HepG2 (cell line): ENCODE measurements around the gene SNRPD3. TPM values are rescaled to one million over a fixed set of nuclear protein-coding genes. Genes with fewer than 3 reads are reported as not detected.
A peak's percentile ranks its signal among the peaks of the same experiment; 100 is the strongest.

ENCODE experiments used
- ARID4A ChIP-seq: sonication (generic); formaldehyde crosslinking; IDR thresholded peaks from 2 replicates; pipeline ENCODE4 v1.5.0; 2020; ENCODE audit warnings: mild to moderate bottlenecking, missing genetic modification reagents, borderline replicate concordance
- BRD4 ChIP-seq: sonication (generic); formaldehyde crosslinking; IDR thresholded peaks from 2 replicates; pipeline ENCODE4 v1.4.0; 2020; ENCODE audit warnings: missing genetic modification reagents
- DMTF1 ChIP-seq: sonication (generic); formaldehyde crosslinking; IDR thresholded peaks from 2 replicates; pipeline ENCODE4 v1.4.0; 2020; ENCODE audit warnings: mild to moderate bottlenecking, missing genetic modification reagents
- EEA1 ChIP-seq: sonication (generic); formaldehyde crosslinking; IDR thresholded peaks from 2 replicates; pipeline ENCODE4 v1.5.1; 2020; ENCODE audit warnings: mild to moderate bottlenecking, missing genetic modification reagents, borderline replicate concordance
- GMEB2 ChIP-seq: IDR thresholded peaks from 2 replicates; pipeline ENCODE4 v1.6.1; 2016; ENCODE audit warnings: missing biosample characterization, missing genetic modification reagents, low read depth
- IKZF4 ChIP-seq: sonication (generic); formaldehyde crosslinking; IDR thresholded peaks from 2 replicates; pipeline ENCODE4 v1.5.1; 2020; ENCODE audit warnings: borderline replicate concordance, mild to moderate bottlenecking, low read depth, missing genetic modification reagents; ENCODE audit errors: not compliant biosample characterization
- MXD4 ChIP-seq: IDR thresholded peaks from 2 replicates; pipeline ENCODE4 v1.6.1; 2016; ENCODE audit warnings: mild to moderate bottlenecking, missing biosample characterization, missing genetic modification reagents
- NFYB ChIP-seq: sonication (generic); formaldehyde crosslinking; IDR thresholded peaks from 2 replicates; pipeline ENCODE4 v1.4.0; 2020; ENCODE audit warnings: missing genetic modification reagents
- TERF1 ChIP-seq: sonication (generic); formaldehyde crosslinking; IDR thresholded peaks from 2 replicates; pipeline ENCODE4 v1.8.0; 2022; ENCODE audit warnings: mild to moderate bottlenecking, missing genetic modification reagents, moderate library complexity
- U2AF2 ChIP-seq: fragments of 200-400 bp; formaldehyde crosslinking; IDR thresholded peaks from 2 replicates; pipeline ENCODE4 v1.6.1; 2017; ENCODE audit warnings: low read depth, mild to moderate bottlenecking, low read length
- ZBTB2 ChIP-seq: sonication (generic); formaldehyde crosslinking; IDR thresholded peaks from 2 replicates; pipeline ENCODE4 v1.8.0; 2022; ENCODE audit warnings: low read depth, missing genetic modification reagents
- ZFP36L1 ChIP-seq: sonication (generic); formaldehyde crosslinking; IDR thresholded peaks from 2 replicates; pipeline ENCODE4 v1.8.0; 2022; ENCODE audit warnings: mild to moderate bottlenecking, missing genetic modification reagents, moderate library complexity
- ZNF343 ChIP-seq: sonication (generic); formaldehyde crosslinking; IDR thresholded peaks from 2 replicates; pipeline ENCODE4 v1.4.0; 2020; ENCODE audit warnings: mild to moderate bottlenecking, missing genetic modification reagents
- ZNF607 ChIP-seq: sonication (generic); formaldehyde crosslinking; IDR thresholded peaks from 2 replicates; pipeline ENCODE4 v1.5.1; 2020; ENCODE audit warnings: missing genetic modification reagents, mild to moderate bottlenecking, borderline replicate concordance
- ZNF761 ChIP-seq: sonication (generic); formaldehyde crosslinking; conservative IDR thresholded peaks from 2 replicates; pipeline ENCODE4 v1.4.0; 2020; ENCODE audit warnings: mild to moderate bottlenecking, missing genetic modification reagents
- ZNF891 ChIP-seq: sonication (generic); formaldehyde crosslinking; IDR thresholded peaks from 2 replicates; pipeline ENCODE4 v1.5.0; 2020; ENCODE audit warnings: mild to moderate bottlenecking, missing genetic modification reagents
- polyA plus RNA-seq, 8 experiments: library from polyadenylated mRNA; depleted of rRNA in 3 of 8; stranded (reverse) in 7 of 8; unstranded in 1 of 8; fragments of >200 nt; fragmentation: Illumina TruSeq in 4 of 8; extraction: Trizol in 4 of 8; gene quantifications; 2 replicates each; pipeline versions ENCODE4 v1.2.1 to v1.2.3, GENCODE V29; 2011 to 2016; ENCODE audit warnings: low read depth in 4 of 8, missing spikeins in 1 of 8, mixed read lengths in 1 of 8; ENCODE audit not compliant: insufficient read depth in 1 of 8
- total RNA-seq, 5 experiments: library from RNA; depleted of rRNA; stranded (reverse); fragments of >200 nt; fragmentation: Illumina TruSeq; extraction: Trizol; gene quantifications; 2 replicates each; pipeline ENCODE4 v1.2.3, GENCODE V29; 2016; ENCODE audit warnings: low read depth in 1 of 5

The SNRPD3 gene
- total and polyA plus RNA-seq, 2 of the 13 experiments (the other 11 are each of a cell fraction or from before 2014, with no cell fraction given): 110 to 209 TPM

GRCh38 chr22:24550028-24550901 lies 5.5 kb upstream of the SNRPD3 start (continued):
- TF ChIP-seq DMTF1 (CRISPR knock-in tag) (no peak; the same call in 1 of the 2 replicates), U2AF2 (no peak), EEA1 (CRISPR knock-in tag) (no peak), ZNF891 (CRISPR knock-in tag) (peak; percentile 64; the same call in 1 of the 2 replicates), ZBTB2 (CRISPR knock-in tag) (no peak), ARID4A (CRISPR knock-in tag) (peak; percentile 90; the same call in 1 of the 2 replicates), TERF1 (CRISPR knock-in tag) (no peak), NFYB (CRISPR knock-in tag) (no peak), BRD4 (peak; percentile 73; the same call in 1 of the 2 replicates), ZFP36L1 (peak; percentile 88; the same call in 1 of the 2 replicates), ZNF607 (CRISPR knock-in tag) (peak; percentile 14; the same call in 1 of the 2 replicates), IKZF4 (CRISPR knock-in tag) (peak; percentile 4), MXD4 (CRISPR knock-in tag) (peak; percentile 91), ZNF343 (CRISPR knock-in tag) (no peak), ZNF761 (CRISPR knock-in tag) (no peak), GMEB2 (CRISPR knock-in tag) (no peak)
